Measurements from ENCODE around the gene SLC35A5.
"Not testable (repeated sequence)": the region's sequence is repeated elsewhere in the genome, so short reads cannot be mapped to it uniquely, and the experiment has no call there.

Gene SLC35A5

GRCh38 chr3:112561734-112562529 is at the start of gene SLC35A5, which contains the start of gene ATG3:
TSS of gene SLC35A5 (plus strand) at chr3:112562045. CDS start at chr3:112563404, 1,359 bp downstream.
TSS of gene ATG3 (minus strand) at chr3:112561962. CDS start at chr3:112561528, 434 bp downstream.
- peak; percentile 97 to 98 for DNase-seq (ENCODE audit: low read depth in 2 of 2)

GRCh38 chr3:112512320-112512719 is 49.5 kb upstream of the SLC35A5 start:
- no peak for DNase-seq (ENCODE audit: low read depth in 2 of 2)

GRCh38 chr3:112514527-112515128 is 47.2 kb upstream of the SLC35A5 start:
- DNase-seq (ENCODE audit: low read depth in 2 of 2), result no peak

DNA sequence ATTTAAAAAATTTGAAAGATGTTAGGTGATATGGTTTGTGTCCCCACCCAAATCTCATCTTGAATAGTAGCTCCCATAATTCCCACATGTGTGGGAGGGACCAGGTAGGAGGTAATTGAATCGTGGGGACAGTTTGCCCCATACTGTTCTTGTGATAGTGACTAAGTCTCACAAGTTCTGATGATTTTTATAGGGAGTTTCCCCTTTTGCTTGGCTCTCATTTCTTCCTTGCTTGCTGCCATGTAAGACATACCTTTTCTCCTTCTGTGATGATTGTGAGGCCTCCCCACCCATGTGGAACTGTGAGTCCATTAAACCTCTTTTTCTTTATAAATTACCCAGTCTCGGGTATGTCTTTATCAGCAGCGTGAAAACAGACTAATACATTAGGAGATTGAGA is 42.9 kb upstream of the SLC35A5 start:
- not testable (repeated sequence) for DNase-seq (ENCODE audit: low read depth in 2 of 2)

GRCh38 chr3:112519424-112520001 is 42.3 kb upstream of the SLC35A5 start:
- DNase-seq (ENCODE audit: low read depth in 2 of 2), result peak; percentile 32 to 34

GRCh38 chr3:112524127-112524526 is 37.7 kb upstream of the SLC35A5 start:
- not testable (repeated sequence) for DNase-seq (ENCODE audit: low read depth in 2 of 2)

GRCh38 chr3:112530573-112530972 is 31.3 kb upstream of the SLC35A5 start:
- no peak for DNase-seq (ENCODE audit: low read depth in 2 of 2)

GRCh38 chr3:112531358-112531781 is 30.5 kb upstream of the SLC35A5 start:
- DNase-seq (ENCODE audit: low read depth in 2 of 2), result peak; percentile 4 to 13

DNA sequence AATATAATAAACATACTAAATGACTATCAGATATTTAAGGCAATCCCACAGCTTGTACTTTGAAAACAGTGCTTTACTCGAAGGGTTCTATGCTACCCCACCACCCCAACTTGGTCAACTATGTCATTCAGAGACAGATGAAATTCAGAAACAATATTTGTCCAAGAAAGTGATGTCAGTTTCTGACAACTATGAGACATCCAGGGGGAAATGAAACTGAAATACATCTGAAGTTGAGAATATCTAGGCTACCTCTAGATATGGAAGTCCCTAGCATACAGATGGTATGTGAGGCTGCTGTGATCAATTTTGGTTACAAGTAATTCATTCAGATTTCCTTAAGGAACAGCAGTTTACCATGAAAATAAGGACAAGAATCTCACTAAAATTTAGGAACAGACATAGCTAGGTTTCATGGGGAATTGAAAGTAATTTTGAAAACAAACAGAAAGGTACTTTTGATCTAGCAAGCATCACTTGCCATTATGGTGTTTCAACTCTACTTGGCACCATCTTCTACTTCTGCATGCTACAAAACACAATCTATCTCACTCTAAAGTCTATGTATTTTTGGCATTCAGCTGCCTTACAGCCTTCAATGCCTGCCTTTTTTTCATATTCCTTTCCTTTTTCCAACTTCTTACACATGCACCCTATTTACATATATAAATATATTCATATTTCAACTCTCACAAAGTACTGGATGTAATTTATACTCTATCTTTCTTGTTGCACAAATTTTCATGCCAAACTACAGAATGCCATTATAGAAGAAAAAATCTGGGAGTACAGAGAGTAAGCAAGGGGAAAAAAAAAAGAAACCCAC is 21.8 kb upstream of the SLC35A5 start:
- DNase-seq (ENCODE audit: low read depth in 2 of 2), result no peak

- no peak for DNase-seq (ENCODE audit: low read depth in 2 of 2)
Observed at GRCh38 chr3:112546216-112546759, 15.6 kb upstream of the SLC35A5 start.

GRCh38 chr3:112550859-112551258 is 11.0 kb upstream of the SLC35A5 start:
- DNase-seq (ENCODE audit: low read depth in 2 of 2), result no peak

- no peak for DNase-seq (ENCODE audit: low read depth in 2 of 2)
Observed at GRCh38 chr3:112555535-112556170, 6.2 kb upstream of the SLC35A5 start.

- DNase-seq (ENCODE audit: low read depth in 2 of 2), result no peak
Observed at GRCh38 chr3:112557976-112558375, 3.9 kb upstream of the SLC35A5 start.

- DNase-seq (ENCODE audit: low read depth in 2 of 2), result no peak
Observed at GRCh38 chr3:112560307-112560706, 1.5 kb upstream of the SLC35A5 start.

GRCh38 chr3:112560721-112561483 is 943 bp upstream of the SLC35A5 start:
- DNase-seq (ENCODE audit: low read depth in 2 of 2), result peak; percentile 64 to 67

GRCh38 chr3:112561484-112561733 is 436 bp upstream of the SLC35A5 start:
- DNase-seq (ENCODE audit: low read depth in 2 of 2), result no peak

GRCh38 chr3:112564247-112564939 is 2.5 kb downstream of the SLC35A5 start:
- not testable (repeated sequence) for DNase-seq (ENCODE audit: low read depth in 2 of 2)

GRCh38 chr3:112564940-112565305 is 3.1 kb downstream of the SLC35A5 start:
- no peak for DNase-seq (ENCODE audit: low read depth in 2 of 2)

DNA sequence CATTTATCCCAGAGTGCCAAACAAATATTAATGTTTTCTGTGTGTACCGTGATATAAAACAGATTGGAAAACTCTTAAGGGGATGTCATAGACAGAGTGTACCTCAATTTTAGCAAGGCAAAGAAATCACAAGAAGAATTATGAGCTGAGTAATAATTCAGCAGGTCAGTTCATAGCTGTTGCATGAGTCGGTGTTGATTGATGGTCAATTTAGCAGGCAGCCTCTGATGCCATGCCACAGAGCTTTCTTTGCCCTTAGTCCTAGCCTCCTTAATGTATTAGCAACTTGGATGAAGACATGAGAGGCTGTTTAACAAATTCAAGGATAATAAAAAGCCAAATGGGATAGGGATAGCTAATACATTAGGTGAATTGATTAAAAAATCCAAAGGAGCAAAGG is 6.8 kb downstream of the SLC35A5 start:
- DNase-seq (ENCODE audit: low read depth in 2 of 2), result no peak

DNA sequence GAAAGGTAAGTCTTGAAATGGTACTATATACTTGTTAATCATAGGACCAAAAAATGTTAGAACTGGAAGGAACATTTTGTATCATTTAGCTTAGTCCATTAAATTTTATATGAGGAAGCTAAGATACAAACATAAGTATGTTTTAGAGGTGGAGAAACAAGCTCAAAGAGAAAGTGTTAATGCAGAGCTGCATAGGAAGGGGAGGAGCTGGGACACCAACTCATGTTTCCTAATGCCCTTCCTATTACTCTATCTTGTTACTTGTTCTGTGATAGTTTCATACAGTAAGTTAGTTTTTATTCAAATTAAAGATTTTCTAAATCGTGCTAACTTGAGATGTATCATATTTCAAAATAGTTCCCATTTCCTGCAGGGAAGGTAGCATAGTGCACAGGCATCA is 7.4 kb downstream of the SLC35A5 start:
- no peak for DNase-seq (ENCODE audit: low read depth in 2 of 2)
